GM19397 (cell line): ENCODE measurements around the gene TMPRSS9.
"Not testable (repeated sequence)": the region's sequence is repeated elsewhere in the genome, so short reads cannot be mapped to it uniquely, and the experiment has no call there.

Experiments used
- ATAC-seq: cut with Tn5 transposase; IDR thresholded peaks from one replicate; pipeline ENCODE4 v1.9.1; 2021; ENCODE audit warnings: mild to moderate bottlenecking, moderate library complexity; ENCODE audit not compliant: unreplicated experiment

Gene TMPRSS9

GRCh38 chr19:2387367-2388288, 27.6 kb downstream of the TMPRSS9 start:
- ATAC-seq, result no peak

GRCh38 chr19:2389594-2389993, 29.5 kb downstream of the TMPRSS9 start:
- ATAC-seq, result no peak

GRCh38 chr19:2391118-2391725, 31.2 kb downstream of the TMPRSS9 start:
- no peak for ATAC-seq

- ATAC-seq, result no peak
Observed at GRCh38 chr19:2392366-2392765, 32.3 kb downstream of the TMPRSS9 start.

GRCh38 chr19:2392899-2393298, 32.8 kb downstream of the TMPRSS9 start:
- not testable (repeated sequence) for ATAC-seq

GRCh38 chr19:2394054-2394441, 34.0 kb downstream of the TMPRSS9 start:
- no peak for ATAC-seq

GRCh38 chr19:2394442-2395292, 34.6 kb downstream of the TMPRSS9 start:
- no peak for ATAC-seq

GRCh38 chr19:2395293-2395829, 35.3 kb downstream of the TMPRSS9 start:
- not testable (repeated sequence) for ATAC-seq

GRCh38 chr19:2397173-2397572, 37.1 kb downstream of the TMPRSS9 start:
- ATAC-seq, result not testable (repeated sequence)

- ATAC-seq, result no peak
Observed at GRCh38 chr19:2398735-2399305, 38.8 kb downstream of the TMPRSS9 start.

GRCh38 chr19:2399582-2399981, 39.5 kb downstream of the TMPRSS9 start:
- no peak for ATAC-seq

- no peak for ATAC-seq
Observed at GRCh38 chr19:2408247-2408646, 48.2 kb downstream of the TMPRSS9 start.

- no peak for ATAC-seq
Observed at GRCh38 chr19:2409352-2409912, 49.4 kb downstream of the TMPRSS9 start.

GRCh38 chr19:2410023-2410422, 50.0 kb downstream of the TMPRSS9 start:
- ATAC-seq, result no peak

- ATAC-seq, result no peak
Observed at GRCh38 chr19:2411709-2412108, 51.6 kb downstream of the TMPRSS9 start.

- no peak for ATAC-seq
Observed at GRCh38 chr19:2412449-2412848, 52.4 kb downstream of the TMPRSS9 start.

- ATAC-seq, result no peak
Observed at GRCh38 chr19:2413159-2413558, 53.1 kb downstream of the TMPRSS9 start.

GRCh38 chr19:2413629-2414028, 53.6 kb downstream of the TMPRSS9 start:
- ATAC-seq, result no peak

GRCh38 chr19:2415281-2415972, 55.4 kb downstream of the TMPRSS9 start:
- ATAC-seq, result no peak

GRCh38 chr19:2415973-2416319, 55.9 kb downstream of the TMPRSS9 start:
- no peak for ATAC-seq
